HG02885 (cell line): Measurements from ENCODE around the gene CD7.
"Not testable (repeated sequence)": the region's sequence is repeated elsewhere in the genome, so short reads cannot be mapped to it uniquely, and the experiment has no call there.

Experiments
- ATAC-seq: cut with Tn5 transposase; IDR thresholded peaks from one replicate; pipeline ENCODE4 v1.9.1; 2021; ENCODE audit warnings: mild to moderate bottlenecking; ENCODE audit not compliant: unreplicated experiment, poor library complexity

Gene CD7

GRCh38 chr17:82347994-82348393, 30.6 kb upstream of the CD7 start:
- not testable (repeated sequence) for ATAC-seq

DNA sequence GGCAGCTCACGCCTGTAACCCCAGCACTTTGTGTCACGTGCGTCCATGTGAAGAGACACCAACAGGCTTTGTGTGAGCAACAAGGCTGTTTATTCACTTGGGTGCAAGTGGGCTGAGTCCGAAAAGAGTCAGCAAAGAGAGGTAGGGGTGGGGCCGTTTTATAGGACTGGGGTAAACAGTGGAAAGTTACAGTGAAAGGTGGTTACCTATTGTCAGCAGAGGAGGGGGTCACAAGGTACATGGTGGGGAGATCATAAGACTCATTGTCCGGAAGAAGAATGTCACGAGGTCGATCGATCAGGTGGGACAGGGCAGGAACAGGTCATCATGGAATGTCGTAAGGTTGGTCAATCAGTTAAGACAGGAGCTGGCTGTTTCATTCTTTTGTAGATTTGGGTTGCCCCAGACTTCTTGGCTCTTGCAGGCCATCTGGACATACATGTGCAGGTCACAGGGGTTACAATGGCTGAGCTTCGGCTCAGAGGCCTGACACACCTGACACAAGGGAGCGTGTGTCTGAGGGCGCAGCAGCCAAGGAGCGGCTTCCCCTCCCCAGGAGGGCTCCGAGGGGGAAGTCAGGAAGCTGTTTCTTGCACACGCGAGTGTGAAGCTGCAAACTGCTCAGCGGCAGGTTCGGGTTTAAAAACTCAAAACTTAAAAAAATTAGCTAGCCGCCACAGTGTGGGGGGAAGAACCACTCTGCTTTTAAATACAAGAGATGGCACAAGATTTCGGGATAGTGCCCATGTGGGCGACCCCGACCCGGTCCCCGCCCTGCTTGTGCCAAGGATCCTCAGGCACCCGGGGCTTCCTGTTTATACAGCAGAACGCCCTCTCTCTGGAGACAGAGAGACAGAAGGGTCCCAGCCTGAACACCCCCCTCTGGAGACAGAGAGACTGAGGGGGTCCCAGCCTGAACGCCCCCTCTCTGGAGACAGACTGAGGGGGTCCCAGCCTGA, 29.2 kb upstream of the CD7 start:
- ATAC-seq, result no peak

- ATAC-seq, result no peak
Observed at GRCh38 chr17:82345151-82345976, 28.0 kb upstream of the CD7 start.

DNA sequence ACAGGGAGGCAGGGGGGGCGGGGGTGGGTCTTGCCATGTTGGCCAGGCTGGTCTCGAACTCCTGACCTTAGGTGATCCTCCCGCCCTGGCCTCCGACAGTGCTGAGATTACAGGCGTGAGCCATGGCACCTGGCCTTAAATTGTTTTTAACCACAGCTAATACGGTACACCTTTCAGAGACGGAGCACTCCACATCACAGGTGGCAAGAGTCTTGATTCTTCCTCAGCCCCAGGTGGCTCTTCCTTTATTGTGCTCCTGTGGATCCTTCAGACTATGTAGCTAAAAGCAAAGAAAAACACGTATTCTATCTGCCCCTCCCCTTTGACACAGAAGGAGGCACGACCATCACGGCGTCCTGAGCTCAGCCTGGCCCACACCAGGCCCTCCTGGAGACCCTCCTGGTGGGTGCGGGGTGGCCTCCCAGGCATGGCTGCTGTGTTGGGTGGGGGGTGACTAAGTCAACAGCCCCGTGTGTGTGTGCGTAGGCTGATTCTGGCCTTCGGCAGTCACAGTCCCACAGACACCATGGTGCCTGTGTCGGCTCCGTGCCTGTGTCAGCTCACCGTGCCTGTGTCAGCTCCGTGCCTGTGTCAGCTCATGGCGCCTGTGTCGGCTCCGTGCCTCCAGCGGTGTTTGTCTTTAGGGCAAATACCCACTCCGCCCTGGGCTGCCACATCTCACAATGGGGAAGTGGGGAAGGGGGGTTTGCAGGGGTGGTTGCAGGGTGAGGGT, 26.9 kb upstream of the CD7 start:
- no peak for ATAC-seq

DNA sequence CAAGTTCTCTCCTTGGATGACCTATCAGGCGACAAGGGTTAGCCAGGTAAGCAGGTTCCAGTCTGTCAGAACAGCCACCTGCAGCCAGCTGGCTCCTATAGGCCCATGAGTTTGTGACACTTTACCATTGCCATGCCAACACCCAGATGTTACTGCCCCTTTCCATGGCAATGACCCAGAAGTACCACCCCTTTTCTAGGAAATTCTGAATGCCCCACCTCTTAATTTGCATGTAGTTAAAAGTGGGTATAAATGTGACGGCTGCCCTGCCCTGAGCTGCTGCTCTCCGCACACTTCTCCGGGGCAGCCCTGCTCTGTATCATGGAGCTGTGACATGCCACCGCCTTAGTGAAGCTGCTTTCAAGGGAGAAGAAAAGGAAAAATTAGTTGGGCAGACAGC, 26.2 kb upstream of the CD7 start:
- ATAC-seq, result no peak

DNA sequence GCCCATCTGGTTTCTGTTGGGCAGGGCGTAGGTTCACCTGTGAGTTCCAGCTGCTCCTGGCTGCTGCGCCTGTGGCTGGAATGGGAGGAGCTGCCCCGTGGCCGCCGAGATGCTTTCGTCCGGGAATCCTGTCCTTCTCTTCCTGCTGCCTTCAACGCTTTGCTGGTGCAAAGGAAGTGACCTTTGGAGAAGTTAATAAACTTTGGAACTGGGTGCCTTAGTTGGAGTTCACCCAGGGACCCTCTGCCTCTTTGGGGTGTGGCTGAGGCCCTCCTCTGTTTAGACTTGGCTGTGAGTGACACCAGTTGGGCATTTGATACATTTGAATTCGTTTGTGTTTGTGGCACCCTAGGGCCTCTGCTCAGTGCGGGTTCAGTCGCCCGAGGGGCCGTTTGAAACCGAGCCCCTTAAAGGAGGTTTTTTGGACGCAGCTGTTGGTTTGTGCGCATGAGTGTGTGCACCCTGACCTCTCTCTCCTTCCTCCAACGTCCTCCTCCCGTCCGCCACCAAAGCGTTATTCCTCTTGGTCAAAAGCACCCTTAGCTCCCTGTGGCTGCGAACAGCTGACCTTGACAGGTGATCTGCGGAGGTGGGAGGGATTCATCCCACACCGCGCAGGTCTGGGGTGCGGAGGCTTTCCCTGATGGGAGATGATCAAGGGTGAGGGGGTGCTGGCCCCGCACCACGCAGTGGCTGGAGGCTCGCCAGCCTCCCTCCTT, 25.1 kb upstream of the CD7 start:
- ATAC-seq, result no peak

- ATAC-seq, result no peak
Observed at GRCh38 chr17:82339634-82340580, 22.5 kb upstream of the CD7 start.

DNA sequence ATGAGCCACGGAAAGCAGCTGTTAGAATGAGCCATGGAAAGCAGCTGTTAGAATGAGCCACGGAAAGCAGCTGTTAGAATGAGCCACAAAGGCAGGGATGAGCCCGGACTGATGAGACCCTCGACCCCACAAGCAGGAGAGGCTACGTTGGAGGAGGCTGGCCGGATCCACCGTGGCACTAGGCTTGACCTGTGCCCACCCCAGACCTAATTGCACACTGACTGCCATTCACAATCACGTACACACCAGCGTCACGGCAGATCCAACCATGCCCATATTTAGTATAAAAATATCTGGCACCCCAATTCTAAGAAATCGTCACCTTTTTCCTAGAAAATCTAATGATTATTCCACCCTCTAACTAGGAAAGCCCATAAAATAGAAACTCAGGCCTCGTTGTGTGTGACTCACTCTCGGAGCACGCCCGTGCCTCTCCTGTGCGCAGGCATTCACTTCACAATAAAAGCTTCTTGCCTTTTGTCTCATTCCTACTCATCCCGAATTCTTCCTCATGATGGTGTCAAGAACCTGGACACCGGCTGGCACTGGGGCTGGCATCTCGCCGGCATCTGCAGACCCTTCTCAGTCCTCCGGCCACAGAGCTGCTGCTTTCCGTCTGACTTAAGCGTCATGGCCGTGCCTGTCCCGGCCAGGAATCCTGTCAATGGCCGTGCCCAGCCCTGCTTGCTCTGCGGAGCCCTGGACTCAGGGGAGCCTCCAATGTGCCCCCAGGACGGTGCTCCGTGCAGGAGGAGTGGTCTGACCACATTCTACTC, 21.6 kb upstream of the CD7 start:
- no peak for ATAC-seq

- no peak for ATAC-seq
Observed at GRCh38 chr17:82334622-82335394, 17.4 kb upstream of the CD7 start.

GRCh38 chr17:82334204-82334621, 16.8 kb upstream of the CD7 start:
- ATAC-seq, result no peak

- no peak for ATAC-seq
Observed at GRCh38 chr17:82333279-82334171, 16.1 kb upstream of the CD7 start, which contains the start of gene SECTM1. TSS of gene SECTM1 (minus strand) at chr17:82333766. CDS start at chr17:82327240, 6,526 bp downstream.

DNA sequence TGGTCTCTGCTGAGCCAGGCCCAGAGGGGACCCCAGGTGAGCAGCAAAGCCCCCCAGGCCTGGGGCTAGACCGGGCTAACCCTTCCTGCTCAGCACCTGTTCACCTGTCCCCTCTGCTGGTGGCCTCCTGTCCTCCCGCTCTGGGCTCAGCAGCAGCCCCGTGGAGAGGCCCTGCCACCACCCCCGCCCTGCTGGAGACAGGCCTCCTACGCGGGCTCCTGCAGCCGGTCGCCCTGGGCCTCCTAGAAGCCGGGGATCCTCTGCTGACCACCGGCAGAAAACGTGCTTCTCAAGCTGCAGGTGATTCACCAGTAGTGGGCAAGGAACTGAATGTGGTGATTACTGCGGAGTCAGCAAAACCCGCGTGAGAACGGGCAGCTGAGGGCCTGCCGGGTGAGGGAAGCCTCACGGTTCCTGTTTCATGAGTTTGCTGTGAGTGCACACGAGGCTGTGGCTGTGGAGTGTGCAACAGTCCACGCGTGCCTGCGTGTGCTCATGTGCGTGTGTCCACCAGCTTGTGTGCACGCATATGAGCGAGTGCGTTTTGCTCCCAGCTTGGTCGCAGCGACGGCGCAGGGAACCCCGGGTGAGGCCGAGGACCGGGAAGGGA, 15.4 kb upstream of the CD7 start:
- no peak for ATAC-seq

DNA sequence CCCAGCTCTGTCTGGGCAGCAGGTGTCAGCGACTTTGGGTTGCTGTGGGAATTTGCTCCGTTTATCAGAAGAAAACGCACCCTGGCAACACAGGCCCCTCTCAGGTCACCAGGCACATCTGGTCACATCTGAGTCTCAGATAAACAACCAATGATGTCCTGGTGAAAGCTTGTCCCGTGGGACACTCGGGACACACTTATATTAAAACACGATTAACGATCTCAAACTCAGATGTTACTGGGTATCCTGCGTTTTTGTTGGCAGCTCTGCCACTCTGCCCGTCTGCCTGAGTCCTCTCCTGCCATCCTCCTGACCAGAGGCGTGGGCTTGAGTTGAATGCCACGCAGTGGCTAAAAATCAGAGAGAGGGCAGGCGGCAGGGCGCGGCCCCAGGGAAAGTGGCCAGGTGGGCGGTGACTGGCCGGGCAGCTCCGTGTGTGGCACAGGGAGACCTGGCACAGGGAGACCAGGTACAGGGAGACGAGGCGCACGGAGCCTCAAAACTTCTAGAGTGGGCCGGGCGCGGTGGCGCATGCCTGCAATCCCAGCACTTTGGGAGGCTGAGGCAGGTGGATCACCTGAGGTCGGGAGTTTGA, 14.0 kb upstream of the CD7 start:
- ATAC-seq, result no peak

DNA sequence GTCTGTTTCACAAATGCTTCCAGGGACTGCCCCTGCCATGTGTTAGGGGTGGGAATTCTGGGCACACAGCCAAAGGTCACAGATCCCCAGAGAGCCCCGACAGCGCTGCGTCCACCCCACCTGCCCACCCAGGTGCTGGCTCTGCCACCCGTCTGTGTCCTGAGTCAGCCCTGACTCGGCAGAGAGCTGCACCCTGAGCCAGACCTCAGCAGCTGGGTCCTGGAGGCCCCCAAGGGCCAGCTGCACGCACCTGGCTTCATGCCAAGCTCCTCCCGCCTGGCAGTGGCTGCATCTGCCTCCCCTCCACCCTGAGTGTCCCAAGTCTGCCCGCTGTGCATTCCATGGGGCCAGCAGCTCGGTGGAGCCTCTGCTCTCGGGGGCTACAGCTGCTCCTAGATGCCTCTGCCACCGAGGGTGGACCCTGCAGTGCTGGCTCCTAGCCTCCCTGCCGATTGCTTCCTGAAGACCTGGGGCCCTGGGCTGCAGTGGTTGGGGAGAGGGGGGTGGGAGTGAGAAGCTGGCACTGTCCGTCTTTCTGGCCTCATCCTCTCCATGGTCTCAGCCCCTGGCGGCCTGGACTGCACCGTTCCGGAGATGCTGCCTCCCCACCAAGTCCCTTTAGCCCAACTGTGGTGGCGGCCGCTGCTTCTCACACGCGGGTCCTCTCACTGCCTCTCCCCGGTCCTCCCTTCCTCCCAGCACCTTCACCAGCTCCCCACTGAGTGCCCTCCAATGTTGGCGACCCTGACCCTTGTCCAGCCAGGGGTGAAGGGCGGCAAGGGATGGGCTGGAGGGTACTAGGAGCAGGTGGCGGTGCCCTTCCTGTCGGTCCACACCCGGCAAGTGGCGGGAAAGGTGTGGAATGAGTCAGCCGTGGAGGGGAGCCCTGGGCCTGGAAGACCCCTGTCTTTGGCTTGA, 13.2 kb upstream of the CD7 start:
- no peak for ATAC-seq
